ENCODE measurements around the gene VPS72. TPM values are rescaled to one million over a fixed set of nuclear protein-coding genes. Genes with fewer than 3 reads are reported as not detected.

VPS72 gene
- total RNA-seq, 1 experiment from 2014 or later: 108 TPM

- no peak for DNase-seq (ENCODE audit: unreplicated experiment)
- intact Hi-C loops (cut with micrococcal nuclease): no loop called here
- Mint-ChIP-seq H3K36me3 (ENCODE audit: insufficient read depth, unreplicated experiment) (no peaks in the 10 kb centered on the region), H3K4me1 (ENCODE audit: insufficient read depth, unreplicated experiment) (no peaks in the 10 kb centered on the region), H3K27ac (ENCODE audit: low read depth, unreplicated experiment) (no peak overlapping the region), H3K4me3 (ENCODE audit: unreplicated experiment) (no peak overlapping the region), H3K9me3 (ENCODE audit: unreplicated experiment) (no peaks in the 10 kb centered on the region), H3K27me3 (ENCODE audit: insufficient read depth, unreplicated experiment) (no peaks in the 10 kb centered on the region)
- CTCF ChIA-PET: interaction anchor here (0.6 to 1.3 kb wide), 3 partner anchors 9 to 35 kb away, joined by 3 read pairs; no protein-coding TSS in a partner anchor
- TF ChIP-seq, protein P1, sequence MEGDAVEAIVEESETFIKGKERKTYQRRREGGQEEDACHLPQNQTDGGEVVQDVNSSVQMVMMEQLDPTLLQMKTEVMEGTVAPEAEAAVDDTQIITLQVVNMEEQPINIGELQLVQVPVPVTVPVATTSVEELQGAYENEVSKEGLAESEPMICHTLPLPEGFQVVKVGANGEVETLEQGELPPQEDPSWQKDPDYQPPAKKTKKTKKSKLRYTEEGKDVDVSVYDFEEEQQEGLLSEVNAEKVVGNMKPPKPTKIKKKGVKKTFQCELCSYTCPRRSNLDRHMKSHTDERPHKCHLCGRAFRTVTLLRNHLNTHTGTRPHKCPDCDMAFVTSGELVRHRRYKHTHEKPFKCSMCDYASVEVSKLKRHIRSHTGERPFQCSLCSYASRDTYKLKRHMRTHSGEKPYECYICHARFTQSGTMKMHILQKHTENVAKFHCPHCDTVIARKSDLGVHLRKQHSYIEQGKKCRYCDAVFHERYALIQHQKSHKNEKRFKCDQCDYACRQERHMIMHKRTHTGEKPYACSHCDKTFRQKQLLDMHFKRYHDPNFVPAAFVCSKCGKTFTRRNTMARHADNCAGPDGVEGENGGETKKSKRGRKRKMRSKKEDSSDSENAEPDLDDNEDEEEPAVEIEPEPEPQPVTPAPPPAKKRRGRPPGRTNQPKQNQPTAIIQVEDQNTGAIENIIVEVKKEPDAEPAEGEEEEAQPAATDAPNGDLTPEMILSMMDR (IDR thresholded peaks at IDR 0.05; ENCODE audit: unreplicated experiment): no peak
- BruUV-seq (replicated peaks): no TSS peak
- POLR2A ChIA-PET: no interaction called here
Measured at GRCh38 chr1:151131701-151132334, 58.2 kb downstream of the VPS72 start.

DNA sequence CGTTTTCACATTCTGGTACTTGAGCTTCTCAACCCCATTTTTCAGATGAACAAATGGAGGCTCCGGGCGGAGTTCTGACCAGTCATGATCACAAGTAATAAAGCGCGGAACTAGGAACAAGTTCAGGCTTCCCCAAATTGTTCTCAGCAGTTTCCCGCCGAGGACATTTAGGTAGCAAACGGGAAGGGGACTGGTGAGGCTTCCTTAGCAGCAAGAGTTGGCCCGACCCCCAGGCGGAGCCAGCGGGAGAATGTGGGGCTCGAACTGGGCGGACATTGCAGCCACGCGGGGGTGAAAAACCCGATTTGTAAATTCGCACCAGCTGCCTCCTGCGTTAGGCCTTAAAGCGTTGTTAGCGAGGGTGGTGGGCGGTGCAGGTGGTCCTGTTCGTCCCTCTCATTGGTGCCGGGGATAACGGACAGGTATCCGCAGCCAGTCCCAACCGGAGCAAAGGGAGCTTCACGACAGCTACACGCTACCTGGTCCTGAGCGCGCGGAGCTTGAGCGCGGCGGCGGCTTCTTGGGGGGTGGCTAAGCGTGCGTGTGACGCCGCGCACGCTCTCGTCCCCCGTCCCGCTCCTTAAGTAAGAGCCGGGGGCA lies 58.9 kb downstream of the VPS72 start:
- Mint-ChIP-seq H3K27ac (ENCODE audit: low read depth, unreplicated experiment) (no peak overlapping the region), H3K4me3 (ENCODE audit: unreplicated experiment) (no peak overlapping the region), H3K36me3 (ENCODE audit: insufficient read depth, unreplicated experiment) (no peaks in the 10 kb centered on the region), H3K4me1 (ENCODE audit: insufficient read depth, unreplicated experiment) (no peaks in the 10 kb centered on the region), H3K27me3 (ENCODE audit: insufficient read depth, unreplicated experiment) (no peaks in the 10 kb centered on the region), H3K9me3 (ENCODE audit: unreplicated experiment) (no peaks in the 10 kb centered on the region)
- intact Hi-C loops (cut with micrococcal nuclease): no loop called here
- CTCF ChIA-PET: interaction anchor here (0.7 to 1.3 kb wide), 3 partner anchors 11 to 49 kb away, joined by 3 read pairs; no protein-coding TSS in a partner anchor
- POLR2A ChIA-PET: interaction anchor here (1.4 kb wide), 1 partner anchor 10 kb away, joined by 4 read pairs; no protein-coding TSS in a partner anchor
- BruUV-seq (replicated peaks): no TSS peak
- no peak for DNase-seq (ENCODE audit: unreplicated experiment)
- TF ChIP-seq, protein P1 (IDR thresholded peaks at IDR 0.05; ENCODE audit: unreplicated experiment): no peak

- H3K9me3 Mint-ChIP-seq (ENCODE audit: unreplicated experiment): no peaks in the 10 kb centered on the region
- BruUV-seq (replicated peaks): no TSS peak
- no peak for DNase-seq (ENCODE audit: unreplicated experiment)
- TF ChIP-seq, protein P1 (IDR thresholded peaks at IDR 0.05; ENCODE audit: unreplicated experiment): no peak
- no peaks in the 10 kb centered on the region for H3K4me1 Mint-ChIP-seq (ENCODE audit: insufficient read depth, unreplicated experiment)
- H3K27ac Mint-ChIP-seq (ENCODE audit: low read depth, unreplicated experiment): no peak overlapping the region
- peaks cover 4% of the 10 kb centered on the region for H3K36me3 Mint-ChIP-seq (ENCODE audit: insufficient read depth, unreplicated experiment)
- no peaks in the 10 kb centered on the region for H3K27me3 Mint-ChIP-seq (ENCODE audit: insufficient read depth, unreplicated experiment)
- CTCF ChIA-PET: interaction anchor here (0.6 to 1.2 kb wide), 4 partner anchors 16 to 104 kb away, joined by 3 to 5 read pairs (median 4); no protein-coding TSS in a partner anchor
- intact Hi-C loops (cut with micrococcal nuclease): no loop called here
- no peak overlapping the region for H3K4me3 Mint-ChIP-seq (ENCODE audit: unreplicated experiment)
- POLR2A ChIA-PET: interaction anchor here (0.6 kb wide), 1 partner anchor 16 kb away, joined by 5 read pairs; no protein-coding TSS in a partner anchor
Measured at GRCh38 chr1:151128800-151129199, 61.2 kb downstream of the VPS72 start.

Other genes with a start within 250 kb of the VPS72 start
- gene CERS2, start 215.4 kb downstream of the VPS72 start, total RNA-seq (2022): 270 TPM in 2 replicates
- 0.37 and 0.61 TPM in 2 replicates for gene ANXA9, start 207.9 kb downstream of the VPS72 start, total RNA-seq (2022)
- 8.9 and 10.4 TPM in 2 replicates for gene MINDY1, start 183.3 kb downstream of the VPS72 start, total RNA-seq (2022)
- gene PRUNE1, start 181.7 kb downstream of the VPS72 start, total RNA-seq (2022): 17.6 and 24.1 TPM in 2 replicates
- 1.2 and 2.3 TPM in 2 replicates for gene BNIPL, start 153.6 kb downstream of the VPS72 start, total RNA-seq (2022)
- gene C1orf56, start 142.4 kb downstream of the VPS72 start, total RNA-seq (2022): 2.2 and 2.7 TPM in 2 replicates
- 134 and 139 TPM in 2 replicates for gene CDC42SE1, start 130.6 kb downstream of the VPS72 start, total RNA-seq (2022)
- gene MLLT11, start 129.8 kb downstream of the VPS72 start, total RNA-seq (2022): 0.86 and 1.3 TPM in 2 replicates
- gene GABPB2, start 119.4 kb downstream of the VPS72 start, total RNA-seq (2022): 20.2 and 22.9 TPM in 2 replicates
- 2.3 and 9.5 TPM in 2 replicates for gene SEMA6C, start 43.6 kb downstream of the VPS72 start, total RNA-seq (2022)
- gene TNFAIP8L2, start 33.5 kb downstream of the VPS72 start, total RNA-seq (2022): not detected in 2 replicates
- 14.4 and 22.3 TPM in 2 replicates for gene LYSMD1, start 24.3 kb downstream of the VPS72 start, total RNA-seq (2022)
- 88.5 and 93.0 TPM in 2 replicates for gene SCNM1, start 24.1 kb downstream of the VPS72 start, total RNA-seq (2022)
- 1.1 TPM in 1 of 2 replicates, not detected in the other for gene TMOD4, start 14.2 kb downstream of the VPS72 start, total RNA-seq (2022)
- gene PIP5K1A, start 8.4 kb upstream of the VPS72 start, total RNA-seq (2022): 150 and 163 TPM in 2 replicates
- 266 and 285 TPM in 2 replicates for gene PSMD4, start 64.5 kb upstream of the VPS72 start, total RNA-seq (2022)
- 26.3 and 27.5 TPM in 2 replicates for gene ZNF687, start 92.1 kb upstream of the VPS72 start, total RNA-seq (2022)
- 75.3 and 90.1 TPM in 2 replicates for gene PI4KB, start 137.2 kb upstream of the VPS72 start, total RNA-seq (2022)
- gene RFX5, start 157.1 kb upstream of the VPS72 start, total RNA-seq (2022): 19.2 and 26.5 TPM in 2 replicates
- 8.2 and 11.6 TPM in 2 replicates for gene SELENBP1, start 182.5 kb upstream of the VPS72 start, total RNA-seq (2022)
- 281 and 320 TPM in 2 replicates for gene PSMB4, start 209.4 kb upstream of the VPS72 start, total RNA-seq (2022)